Right lobe of liver (tissue), 6 donors: ENCODE results near the gene GPC6. TPM values are rescaled to one million over a fixed set of nuclear protein-coding genes. Genes with fewer than 3 reads are reported as not detected.

Source experiments
- ATAC-seq, 4 donors: fragments of 200-7000 bp; cut with Tn5 transposase; one replicate each; pipeline ENCODE4 v1.9.1; 2020; ENCODE audit warnings: mild to moderate bottlenecking in 4 of 4, moderate library complexity in 4 of 4
- DNase-seq, 3 donors: peaks; one replicate each; pipeline ENCODE4 v3.0.0-alpha.2; 2020
- H3K27ac ChIP-seq, 3 donors: fragments of 200-600 bp; one replicate each; pipeline ENCODE4 v1.8.0; 2022
- H3K27me3 ChIP-seq, 2 donors: fragments of 200-600 bp; one replicate each; pipeline ENCODE4 v1.8.0; 2022
- H3K36me3 ChIP-seq, 4 donors: fragments of 200-600 bp; sonication (generic) in 1 of 4; one replicate each; pipeline versions ENCODE4 v1.5.1 to v1.8.0; 2017 to 2022; ENCODE audit warnings: control low read depth in 1 of 4
- H3K4me1 ChIP-seq, 4 donors: fragments of 200-600 bp; sonication (generic) in 1 of 4; one replicate each; pipeline versions ENCODE4 v1.5.1 to v1.8.0; 2017 to 2022; ENCODE audit warnings: control low read depth in 1 of 4
- H3K4me3 ChIP-seq, 3 donors: fragments of 200-600 bp; one replicate each; pipeline ENCODE4 v1.8.0; 2022
- H3K9me3 ChIP-seq, 4 donors: fragments of 200-600 bp; sonication (generic) in 1 of 4; one replicate each; pipeline versions ENCODE4 v1.5.1 to v1.8.0; 2017 to 2022; ENCODE audit warnings: control low read depth in 1 of 4
- CTCF ChIP-seq, 4 donors: fragments of 200-600 bp in 3 of 4; fragments of 450-650 bp in 1 of 4; IDR thresholded peaks; one replicate each; pipeline versions ENCODE4 v1.5.1 to v1.8.0; 2016 to 2022; ENCODE audit warnings: antibody characterized with exemption in 4 of 4, mild to moderate bottlenecking in 2 of 4
- POLR2A ChIP-seq: fragments of 450-650 bp; IDR thresholded peaks from one replicate; pipeline ENCODE4 v1.6.1; 2017; ENCODE audit warnings: antibody characterized with exemption, mild to moderate bottlenecking
- WGBS: methylation state at CpG from one replicate; pipeline ENCODE4 v1.1.6; 2018; ENCODE audit warnings: low coverage, low lambda C conversion rate; ENCODE audit not compliant: insufficient coverage; ENCODE audit errors: missing lambda C conversion rate; 5-methylcytosine and 5-hydroxymethylcytosine counted together
- intact Hi-C, 2 donors: fragments of 100-400 bp; cut with DNase I; formaldehyde crosslinking; loops; one replicate each; pipeline versions ENCODE4 v1.11.2 to v1.14.1; 2022
- total RNA-seq, 6 experiments: library from RNA; depleted of rRNA in 2 of 6; stranded (reverse); fragments of >200 nt in 2 of 6; fragmentation: NEBNext Ultra II Directional in 3 of 6; extraction: Animal tissue kit (Norgen Biotek cat#: 25700) in 3 of 6; gene quantifications; one replicate each; pipeline versions ENCODE4 v1.1.0 to v1.2.4, GENCODE V29; 2016 to 2023
- donor health status: DM: no; HTN: yes; CAD: no.
- donor health status: DM: no; HTN: no; CAD: no.
- donor health status: DM: no; HTN: no; CAD: no.
- donor health status: DM: no; HTN: yes; CAD: no.
- donor health status: DM: no; HTN: yes; CAD: no.

Gene GPC6
- total RNA-seq, 6 experiments from 2014 or later, result 18.6 to 30.1 (median 20.2) TPM

- Histone ChIP-seq H3K4me1 (no peaks in the 10 kb centered on the region), H3K27me3 (no peaks in the 10 kb centered on the region), H3K9me3 (no peaks in the 10 kb centered on the region), H3K4me3 (no peak overlapping the region), H3K36me3 (no peaks in the 10 kb centered on the region), H3K27ac (no peak overlapping the region)
- DNase-seq (no peak), ATAC-seq (no peak)
- WGBS, result 85% methylated on average over 2 of the region's 2 CpGs
- intact Hi-C loops, result no loop called here
- TF ChIP-seq POLR2A, result no peak
- TF ChIP-seq CTCF (IDR thresholded peaks at IDR 0.05), result no peak
These were observed 394.4 kb downstream of the GPC6 start for GRCh38 chr13:93621051-93621450.

- H3K4me1 ChIP-seq, result no peaks in the 10 kb centered on the region
- no peak overlapping the region for H3K4me3 ChIP-seq
- no peak for ATAC-seq
- DNase-seq, result no peak
- TF ChIP-seq CTCF (IDR thresholded peaks at IDR 0.05) (no peak), POLR2A (no peak)
- no peaks in the 10 kb centered on the region for H3K27me3 ChIP-seq
- H3K9me3 ChIP-seq, result no peaks in the 10 kb centered on the region
- intact Hi-C loops, result no loop called here
- no peak overlapping the region for H3K27ac ChIP-seq
- no peaks in the 10 kb centered on the region for H3K36me3 ChIP-seq
These were observed 395.4 kb downstream of the GPC6 start for GRCh38 chr13:93621966-93622365.

- TF ChIP-seq CTCF (IDR thresholded peaks at IDR 0.05) (no peak), POLR2A (no peak)
- 57% methylated on average over 2 of the region's 2 CpGs for WGBS
- H3K36me3 ChIP-seq, result no peaks in the 10 kb centered on the region
- H3K4me3 ChIP-seq, result no peak overlapping the region
- no peak overlapping the region for H3K27ac ChIP-seq
- DNase-seq, result no peak
- H3K27me3 ChIP-seq, result no peaks in the 10 kb centered on the region
- ATAC-seq, result no peak
- no peaks in the 10 kb centered on the region for H3K9me3 ChIP-seq
- H3K4me1 ChIP-seq, result no peaks in the 10 kb centered on the region
- intact Hi-C loops, result no loop called here
These were observed 397.7 kb downstream of the GPC6 start for GRCh38 chr13:93624311-93624777.

GRCh38 chr13:93625536-93625935 lies 398.9 kb downstream of the GPC6 start:
- ATAC-seq (no peak), DNase-seq (no peak)
- H3K27me3 ChIP-seq, result no peaks in the 10 kb centered on the region
- no peak overlapping the region for H3K4me3 ChIP-seq
- H3K36me3 ChIP-seq, result no peaks in the 10 kb centered on the region
- H3K4me1 ChIP-seq, result no peaks in the 10 kb centered on the region
- 100% methylated on average over 1 of the region's 1 CpG for WGBS
- TF ChIP-seq CTCF (IDR thresholded peaks at IDR 0.05) (no peak), POLR2A (no peak)
- H3K9me3 ChIP-seq, result no peaks in the 10 kb centered on the region
- H3K27ac ChIP-seq, result no peak overlapping the region
- intact Hi-C loops, result no loop called here

GRCh38 chr13:93628136-93628797 lies 401.7 kb downstream of the GPC6 start:
- H3K9me3 ChIP-seq, result no peaks in the 10 kb centered on the region
- 82% methylated on average over 2 of the region's 2 CpGs for WGBS
- H3K27me3 ChIP-seq, result no peaks in the 10 kb centered on the region
- no peaks in the 10 kb centered on the region for H3K36me3 ChIP-seq
- H3K4me1 ChIP-seq, result no peaks in the 10 kb centered on the region
- TF ChIP-seq CTCF (IDR thresholded peaks at IDR 0.05) (no peak), POLR2A (no peak)
- no peak overlapping the region for H3K4me3 ChIP-seq
- intact Hi-C loops, result no loop called here
- no peak for DNase-seq
- no peak for ATAC-seq
- H3K27ac ChIP-seq, result no peak overlapping the region
